SKM-1 (cell line): Measurements from ENCODE around the gene MAP4K4.
A peak's percentile ranks its signal among the peaks of the same experiment; 100 is the strongest.
"Not testable (repeated sequence)": the region's sequence is repeated elsewhere in the genome, so short reads cannot be mapped to it uniquely, and the experiment has no call there.

ENCODE experiments used
- DNase-seq: peaks from one replicate; lab custom pipeline; 2025; ENCODE audit not compliant: unreplicated experiment; lab: John Stamatoyannopoulos, UW

The MAP4K4 gene

DNA sequence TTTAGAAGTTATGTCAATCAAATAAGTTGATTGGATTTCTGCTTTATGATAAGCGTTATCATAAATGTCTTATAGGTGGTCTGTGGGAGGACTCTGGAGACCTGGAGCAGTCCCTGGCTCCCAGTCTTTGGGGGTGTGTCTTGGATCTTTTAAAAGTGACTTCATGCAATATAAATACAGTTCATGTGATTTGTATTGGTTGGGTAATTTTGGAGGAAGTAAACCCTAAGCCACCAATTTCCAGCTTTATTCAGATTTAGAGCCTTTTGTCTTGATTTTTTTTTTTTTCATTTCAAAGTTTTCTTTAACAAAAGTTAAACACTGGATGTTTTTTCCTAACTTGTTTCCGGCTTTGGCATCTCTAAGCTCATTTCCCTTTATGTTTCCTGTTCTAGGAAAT lies 68.8 kb downstream of the MAP4K4 start:
- no peak for DNase-seq

- DNase-seq = no peak
Measured at GRCh38 chr2:101766871-101767739, 69.6 kb downstream of the MAP4K4 start.

GRCh38 chr2:101768556-101769220 lies 71.2 kb downstream of the MAP4K4 start:
- no peak for DNase-seq

DNA sequence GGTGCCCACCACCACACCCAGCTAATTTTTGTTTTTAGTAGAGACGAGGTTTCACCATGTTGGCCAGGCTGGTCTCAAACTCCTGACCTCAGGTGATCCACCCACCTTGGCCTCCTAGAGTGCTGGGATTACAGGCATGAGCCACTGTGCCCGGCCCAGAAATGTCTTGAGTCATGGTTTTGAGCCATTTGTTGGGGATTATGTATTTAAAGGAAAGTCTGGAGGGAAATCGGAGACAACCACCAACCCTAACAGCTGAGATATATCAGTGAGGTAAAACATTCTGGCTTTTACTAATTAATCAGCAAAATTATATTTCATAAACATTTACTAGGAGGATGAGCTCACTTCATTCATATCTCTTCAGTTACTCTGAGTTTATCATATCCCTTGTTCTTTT lies 72.2 kb downstream of the MAP4K4 start:
- DNase-seq = not testable (repeated sequence)

DNA sequence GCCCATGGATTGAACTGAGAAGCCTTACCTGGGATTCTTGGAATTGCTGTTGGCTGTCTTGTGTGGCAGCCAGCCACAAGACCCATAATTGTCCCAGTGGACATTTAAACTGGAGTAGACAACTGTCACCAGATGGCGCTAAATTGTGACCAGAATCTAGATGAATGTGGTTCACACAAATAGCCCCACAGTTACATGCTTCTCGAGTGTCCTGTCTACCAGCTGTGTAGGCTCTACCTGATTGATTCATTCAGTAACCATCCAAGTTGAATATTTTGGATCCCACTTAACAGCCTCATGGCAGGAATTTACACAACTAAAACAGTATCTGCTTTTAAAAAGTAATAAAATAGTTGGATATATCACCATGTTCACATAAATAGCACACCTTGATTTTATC lies 73.2 kb downstream of the MAP4K4 start:
- DNase-seq = peak; percentile 24

DNA sequence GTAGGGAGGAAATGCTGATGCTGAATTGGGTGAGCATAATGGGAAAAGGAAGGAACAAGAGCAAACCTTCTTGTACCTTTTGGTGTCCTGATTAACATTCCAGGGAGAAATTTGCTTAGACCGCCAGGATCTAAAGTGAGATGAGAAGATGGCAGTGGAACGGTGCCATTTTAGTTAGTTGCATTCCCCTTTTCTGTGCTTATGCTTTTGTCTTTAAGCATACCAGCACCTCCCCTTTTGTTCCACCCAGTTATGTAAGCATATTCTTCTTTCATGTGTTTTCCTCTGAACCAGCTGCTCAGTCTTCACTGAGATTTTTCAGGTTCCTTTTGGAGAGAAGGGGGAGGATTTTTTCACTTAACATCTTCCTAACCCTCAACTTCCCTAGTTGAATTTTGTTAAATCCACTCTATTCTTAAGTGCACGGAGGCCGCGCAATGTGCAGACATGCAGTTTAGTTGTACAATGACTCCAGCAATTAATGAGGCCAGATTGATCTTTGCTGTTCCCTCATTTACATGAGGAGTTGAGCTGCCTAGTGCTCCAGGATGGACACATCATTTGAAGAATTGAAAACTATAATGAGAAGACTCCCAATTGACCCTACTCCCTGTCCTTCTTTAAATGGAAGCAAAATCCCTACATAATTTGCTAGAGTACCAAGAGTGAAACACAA lies 73.9 kb downstream of the MAP4K4 start:
- no peak for DNase-seq

DNA sequence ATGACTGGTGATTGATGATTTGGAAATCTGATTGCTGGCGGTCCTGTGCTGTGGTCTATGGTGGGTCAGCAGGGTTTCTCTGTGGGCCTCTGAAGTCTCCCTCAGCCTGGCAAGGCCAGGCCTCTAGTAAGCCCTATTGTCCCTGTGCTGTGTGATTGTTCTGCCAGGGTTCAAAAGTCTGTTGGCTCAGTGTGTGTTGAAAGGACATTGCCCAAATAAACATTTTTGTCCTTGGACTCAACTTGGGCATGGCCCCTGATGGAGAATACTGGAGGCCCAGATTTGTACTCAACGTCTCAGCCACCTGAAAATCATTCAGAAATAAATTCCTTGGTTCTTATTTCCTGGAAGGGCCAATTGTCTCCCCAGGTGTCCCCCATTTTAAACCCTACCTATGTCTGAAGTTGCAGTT lies 74.4 kb downstream of the MAP4K4 start:
- DNase-seq = no peak

- no peak for DNase-seq
Measured at GRCh38 chr2:101773137-101773536, 75.6 kb downstream of the MAP4K4 start.

DNA sequence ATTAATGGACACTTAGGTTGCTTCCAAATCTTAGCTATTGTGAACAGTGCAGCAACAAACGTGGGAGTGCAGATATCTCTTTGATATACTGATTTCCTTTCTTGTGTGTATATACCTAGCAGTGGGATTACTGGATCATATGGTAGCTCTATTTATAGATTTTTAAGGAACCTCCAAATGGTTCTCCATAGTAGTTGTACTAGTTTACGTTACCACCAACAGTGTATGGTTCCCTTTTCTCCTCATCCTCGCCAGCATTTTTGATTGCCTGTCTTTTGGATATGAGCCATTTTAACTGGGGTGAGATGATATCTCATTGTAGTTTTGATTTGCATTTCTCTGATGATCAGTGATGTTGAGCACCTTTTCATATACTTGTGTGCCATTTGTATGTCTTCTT lies 76.5 kb downstream of the MAP4K4 start:
- not testable (repeated sequence) for DNase-seq

GRCh38 chr2:101775092-101775491 lies 77.6 kb downstream of the MAP4K4 start:
- DNase-seq = no peak

GRCh38 chr2:101775636-101776035 lies 78.1 kb downstream of the MAP4K4 start:
- no peak for DNase-seq

GRCh38 chr2:101776172-101777043 lies 78.9 kb downstream of the MAP4K4 start:
- DNase-seq = no peak

- no peak for DNase-seq
Measured at GRCh38 chr2:101777337-101777736, 79.8 kb downstream of the MAP4K4 start.

GRCh38 chr2:101778102-101778501 lies 80.6 kb downstream of the MAP4K4 start:
- DNase-seq = no peak

DNA sequence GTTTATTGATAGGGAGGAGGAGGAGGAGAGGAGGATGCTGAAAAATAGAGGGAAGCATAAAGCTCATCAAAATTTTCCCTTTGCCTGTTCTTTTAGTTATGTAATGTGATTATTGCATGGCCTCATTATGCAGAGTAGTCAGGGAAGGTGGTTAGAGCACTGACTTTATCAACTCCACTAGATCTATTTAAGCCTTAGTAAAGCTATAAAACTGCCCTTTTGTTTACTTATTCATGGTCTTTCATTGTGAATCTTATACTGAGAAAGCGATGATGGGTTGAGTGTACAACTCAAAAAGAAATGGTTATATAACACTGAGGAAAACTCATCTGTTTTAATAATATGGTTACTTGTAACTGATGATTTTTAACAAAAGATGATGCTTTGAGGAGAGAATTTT lies 81.7 kb downstream of the MAP4K4 start:
- DNase-seq = no peak

DNA sequence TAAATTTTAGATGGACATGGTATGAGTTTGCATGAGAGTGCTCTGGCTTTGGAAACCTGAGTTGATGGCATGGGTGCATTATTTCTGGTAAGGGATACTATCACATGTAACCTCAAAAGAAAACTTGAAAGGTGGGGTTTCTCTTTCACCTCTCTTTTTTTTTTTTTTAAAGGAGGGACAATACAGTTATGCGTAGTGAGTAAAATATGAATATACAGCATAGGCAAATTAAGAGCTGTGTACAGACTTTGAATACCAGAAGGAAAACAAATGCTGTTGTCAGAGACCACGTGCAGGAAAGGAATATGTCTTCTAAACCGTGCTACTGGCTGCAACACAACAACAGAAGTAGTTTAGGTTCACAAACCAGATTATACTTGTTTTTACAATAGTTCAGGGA lies 82.1 kb downstream of the MAP4K4 start:
- no peak for DNase-seq

- DNase-seq = peak; percentile 72
Measured at GRCh38 chr2:101781326-101781725, 83.8 kb downstream of the MAP4K4 start.

DNA sequence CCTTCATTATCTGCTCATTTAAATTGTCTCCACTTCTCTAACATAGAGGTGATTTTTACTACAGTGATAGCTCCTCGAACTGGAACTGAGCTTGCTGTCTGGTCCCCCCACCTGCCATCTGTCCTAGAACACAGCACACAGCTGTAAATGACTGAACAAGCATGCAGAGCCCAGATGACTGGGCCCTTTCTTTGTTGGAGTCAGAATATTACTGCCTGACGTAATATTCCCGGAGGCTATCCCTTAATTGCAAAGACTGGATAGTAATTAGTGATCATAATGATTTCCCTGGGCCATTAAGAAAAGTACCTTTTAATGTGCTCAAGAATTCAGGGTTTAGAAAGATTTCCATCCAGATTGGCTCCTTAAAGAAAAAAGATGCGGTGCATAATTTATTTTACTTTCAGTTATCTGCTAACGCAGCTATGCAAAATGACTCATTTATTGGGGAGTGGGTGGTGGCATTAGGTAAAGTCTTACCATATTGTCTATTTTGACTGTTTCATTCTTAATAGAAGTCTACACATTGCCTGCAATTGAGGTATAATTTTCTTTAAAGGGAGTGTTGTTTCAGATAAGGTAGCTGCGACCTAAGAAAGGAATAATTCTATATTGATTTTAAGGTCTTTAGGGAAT lies 84.4 kb downstream of the MAP4K4 start:
- no peak for DNase-seq

- no peak for DNase-seq
Measured at GRCh38 chr2:101782427-101782792, 84.9 kb downstream of the MAP4K4 start.

GRCh38 chr2:101787097-101787496 lies 89.6 kb downstream of the MAP4K4 start:
- no peak for DNase-seq

GRCh38 chr2:101788565-101788964 lies 91.1 kb downstream of the MAP4K4 start:
- DNase-seq = no peak
